Stimulated activated CD4-positive, alpha-beta T cell treated with anti-CD3 and anti-CD28 coated beads, TNF-alpha, amount 100 ng/mL, for 48 hours (primary cell): ENCODE data around the gene MVB12B.

Experiments
- DNase-seq, 3 donors: peaks; one replicate each; pipeline ENCODE4 v3.0.0-alpha.2; 2020; ENCODE audit warnings: low read depth in 3 of 3

MVB12B gene

GRCh38 chr9:126428534-126429175 is 102.0 kb downstream of the MVB12B start:
- DNase-seq: no peak

DNA sequence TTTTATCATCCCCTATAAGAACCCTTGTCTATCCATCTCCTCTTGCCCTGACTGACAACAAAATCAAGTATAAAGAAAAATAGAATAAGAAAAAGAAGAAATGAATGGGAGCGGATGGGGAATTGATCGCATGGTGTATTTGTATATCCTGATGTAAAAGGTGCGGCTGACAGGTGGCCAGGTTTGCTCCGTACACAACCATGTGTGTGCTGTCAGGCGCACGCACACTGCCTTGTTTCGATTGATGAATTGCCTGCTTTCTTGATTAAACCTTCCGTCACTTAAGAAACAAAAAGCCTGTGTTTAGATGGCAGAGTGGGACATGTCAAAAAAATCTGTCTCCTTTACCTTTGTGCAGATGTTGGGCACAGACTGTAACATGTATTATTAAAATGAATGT is 102.6 kb downstream of the MVB12B start:
- no peak for DNase-seq

DNA sequence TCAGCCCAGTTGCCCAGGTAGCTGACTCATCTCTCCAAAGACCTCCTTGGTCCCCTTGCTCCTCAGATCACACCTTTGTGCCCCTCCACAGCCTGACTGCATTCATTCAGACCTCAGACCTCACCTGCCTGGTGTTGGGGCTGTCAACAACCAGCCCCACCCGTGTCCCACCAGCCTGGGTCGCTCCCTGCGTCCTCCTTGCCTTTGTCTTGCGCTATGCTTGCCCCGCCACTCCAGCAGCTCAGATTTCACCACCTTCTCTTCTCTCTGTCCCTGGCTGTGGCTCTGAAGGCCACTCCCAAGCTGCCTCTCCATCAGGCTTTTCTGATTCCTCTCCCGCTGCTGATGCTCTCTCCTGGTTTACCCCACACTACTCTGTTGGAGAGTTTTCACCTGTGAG is 103.5 kb downstream of the MVB12B start:
- DNase-seq: no peak

GRCh38 chr9:126431077-126431742 is 104.6 kb downstream of the MVB12B start:
- no peak for DNase-seq

- no peak for DNase-seq
Measured at GRCh38 chr9:126432659-126433058, 106.0 kb downstream of the MVB12B start.

DNA sequence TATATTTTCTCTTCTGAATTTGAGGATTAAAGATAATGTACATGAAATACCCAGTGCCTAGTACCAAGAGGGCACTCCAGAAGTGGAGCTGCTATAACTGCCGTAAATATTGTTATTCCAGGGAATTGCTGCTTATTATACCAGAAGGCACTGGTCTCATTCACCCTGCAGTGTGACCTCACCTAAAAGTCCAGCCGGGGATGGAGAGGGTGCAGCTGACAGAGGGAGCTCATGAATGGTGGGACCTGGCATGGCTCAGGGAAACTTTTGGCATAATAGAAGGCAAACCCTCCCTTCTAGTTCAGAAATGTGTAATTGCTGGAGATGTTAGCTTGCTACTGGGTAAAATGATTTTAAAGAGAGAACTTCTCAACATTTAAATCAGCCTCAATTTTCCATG is 108.5 kb downstream of the MVB12B start:
- no peak for DNase-seq

GRCh38 chr9:126435626-126436025 is 109.0 kb downstream of the MVB12B start:
- no peak for DNase-seq

DNA sequence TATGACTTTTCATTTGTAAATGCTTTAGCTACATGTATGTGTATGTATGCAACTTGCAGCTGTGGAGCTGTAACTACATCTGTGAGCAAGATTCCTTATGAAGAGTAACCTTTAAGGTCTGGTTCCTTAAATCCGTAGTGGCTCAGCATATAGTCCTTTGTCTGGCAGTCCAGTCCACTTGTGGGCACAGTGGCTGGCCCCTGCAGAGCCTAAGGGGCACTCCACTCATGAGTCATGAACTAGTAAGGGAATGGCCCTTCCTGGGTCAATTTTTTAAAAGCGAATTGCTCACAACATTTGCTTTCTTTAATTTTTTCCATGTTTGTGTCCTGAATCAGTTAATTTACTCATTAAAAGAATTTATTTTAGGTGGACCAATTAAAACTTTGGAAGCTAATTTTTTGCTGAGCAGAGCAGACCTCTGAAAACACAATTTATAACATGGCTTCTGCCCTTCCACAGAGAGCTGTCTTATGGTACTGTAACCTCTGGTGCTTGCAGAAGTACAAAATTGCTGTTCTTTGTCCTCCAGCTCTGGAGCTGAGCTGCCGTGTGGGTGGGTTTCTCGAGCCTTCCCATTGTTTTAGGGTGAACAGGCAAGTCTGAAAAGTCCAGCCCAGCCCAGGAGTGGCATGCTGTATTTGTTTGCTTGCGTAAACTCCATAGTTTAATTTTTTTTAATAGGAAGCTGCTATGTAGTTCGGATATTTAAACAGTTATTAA is 110.1 kb downstream of the MVB12B start:
- no peak for DNase-seq

- DNase-seq: no peak
Measured at GRCh38 chr9:126437268-126437666, 110.6 kb downstream of the MVB12B start.

- no peak for DNase-seq
Measured at GRCh38 chr9:126437701-126438100, 111.1 kb downstream of the MVB12B start.

- no peak for DNase-seq
Measured at GRCh38 chr9:126438741-126439401, 112.2 kb downstream of the MVB12B start.

DNA sequence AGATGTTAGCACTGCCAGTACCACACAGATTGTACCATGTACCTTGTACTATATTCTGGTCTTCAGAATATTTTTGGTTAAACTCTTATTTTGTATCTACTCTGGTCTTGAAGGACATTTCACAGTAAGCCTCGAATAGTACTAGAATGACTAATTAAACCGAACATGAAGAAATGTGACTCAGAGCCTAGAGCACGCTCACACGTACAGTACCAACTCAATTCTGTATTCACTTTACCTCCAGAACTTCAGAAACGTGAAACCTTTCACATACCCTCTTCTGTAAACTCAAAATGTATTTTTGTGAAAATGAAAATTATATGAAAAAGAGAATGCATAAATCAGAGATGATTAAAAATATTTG is 112.8 kb downstream of the MVB12B start:
- DNase-seq: no peak

DNA sequence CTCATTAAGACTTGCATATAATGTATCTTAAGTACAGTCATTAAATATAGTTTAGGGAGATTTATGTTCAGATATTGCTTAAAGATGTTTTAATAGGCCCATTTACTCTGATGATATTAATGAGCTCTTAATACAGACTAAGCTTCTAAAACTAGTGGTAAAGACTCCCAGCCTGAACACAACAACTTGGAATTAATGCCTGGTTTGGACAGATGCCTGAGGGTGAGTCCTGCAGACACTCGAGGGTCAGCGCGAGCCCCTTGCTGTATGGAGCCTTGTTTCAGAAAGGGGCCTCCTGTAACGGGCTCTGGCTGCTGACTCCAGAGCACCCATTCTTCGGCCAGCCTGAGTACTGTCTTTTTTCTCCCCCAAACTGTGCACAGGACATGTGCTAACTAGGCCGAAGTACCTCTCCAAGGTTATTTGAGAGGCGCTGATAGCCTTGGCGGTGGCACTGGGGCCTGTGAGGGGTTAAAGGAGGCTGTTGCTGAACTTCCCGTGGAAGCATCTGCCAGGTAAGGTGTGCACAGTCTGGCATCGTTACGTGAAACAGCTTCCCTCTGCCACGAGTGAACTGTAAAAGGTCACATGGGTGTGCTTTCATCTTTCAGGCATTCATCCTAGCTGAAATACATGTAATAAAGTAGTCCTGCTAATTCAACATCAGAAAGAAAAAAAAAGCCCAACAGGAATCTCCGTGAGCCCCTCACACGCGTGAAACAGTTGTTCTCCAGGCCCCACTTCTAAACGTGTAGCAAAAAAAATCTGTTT is 113.4 kb downstream of the MVB12B start:
- no peak for DNase-seq

GRCh38 chr9:126440940-126441339 is 114.3 kb downstream of the MVB12B start:
- DNase-seq: no peak

GRCh38 chr9:126442636-126443035 is 116.0 kb downstream of the MVB12B start:
- DNase-seq: no peak

GRCh38 chr9:126443144-126443543 is 116.5 kb downstream of the MVB12B start:
- no peak for DNase-seq

DNA sequence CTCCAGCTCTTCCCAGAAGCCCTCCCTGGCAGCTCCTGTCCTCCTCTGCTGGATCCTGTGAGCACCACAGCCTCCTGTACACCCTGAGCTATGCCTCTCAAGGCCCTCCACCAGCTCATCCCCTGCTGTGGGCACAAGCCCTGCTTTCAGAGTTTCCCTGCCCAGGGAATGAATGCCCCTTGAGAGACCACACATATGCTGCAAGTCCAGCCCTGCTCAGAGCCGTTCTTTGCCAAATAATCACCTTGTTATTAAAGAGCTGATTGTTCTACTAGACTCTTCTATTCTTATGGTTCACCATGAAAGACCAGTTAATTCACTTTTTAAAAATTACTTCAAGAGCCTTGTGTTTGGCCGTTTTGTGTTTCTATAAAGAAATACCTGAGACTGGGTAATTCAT is 121.5 kb downstream of the MVB12B start:
- no peak for DNase-seq

DNA sequence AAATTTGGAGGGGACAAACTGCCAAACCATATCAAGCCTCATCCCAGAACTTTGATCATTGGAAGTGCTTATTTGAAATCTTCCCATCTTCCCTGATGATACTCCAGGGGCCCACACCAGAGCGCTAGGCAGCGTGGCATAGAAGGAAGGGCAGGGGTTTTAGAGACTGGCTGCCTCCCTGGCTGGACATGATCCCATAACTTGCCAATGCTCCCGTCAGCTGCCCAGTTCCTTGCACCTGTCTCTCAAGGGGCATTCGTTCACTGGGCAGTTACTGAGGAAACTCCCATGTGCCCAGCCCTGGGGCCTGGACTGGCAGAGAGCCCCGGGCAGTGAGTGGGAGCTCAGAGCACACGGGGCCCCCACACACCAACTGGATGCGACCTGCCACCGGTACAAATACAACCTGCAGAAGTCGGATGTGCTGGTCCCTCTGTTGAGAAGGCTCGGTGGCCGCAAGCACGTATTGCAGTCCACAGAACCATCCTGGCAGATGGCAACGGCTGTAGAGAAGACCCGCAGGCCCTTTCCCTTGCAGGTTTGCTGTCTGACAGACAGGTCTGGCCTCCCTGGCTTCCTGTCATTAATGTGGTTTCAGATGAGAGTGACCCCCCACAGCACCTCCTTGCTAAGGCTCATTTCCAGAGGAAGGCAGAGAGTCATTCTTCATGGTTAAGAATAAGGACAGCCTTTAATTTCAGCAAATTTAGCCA is 122.4 kb downstream of the MVB12B start:
- DNase-seq: no peak

GRCh38 chr9:126449725-126450667 is 123.4 kb downstream of the MVB12B start:
- DNase-seq: no peak

- DNase-seq: no peak
Measured at GRCh38 chr9:126450668-126451205, 124.1 kb downstream of the MVB12B start.
